OCI-LY3 (cell line): Measurements from ENCODE around the gene C10orf105.

ENCODE experiments used
- H2AFZ ChIP-seq: fragments of 200-600, 300-600 bp; shearing (Covaris generic); 2 replicates; pipeline ENCODE4 v1.6.0; 2014; ENCODE audit warnings: antibody characterized with exemption, low read depth, low read length
- H3K27ac ChIP-seq: fragments of 200-600, 300-600 bp; sonication (generic); 2 replicates; pipeline ENCODE4 v1.5.1; 2014; ENCODE audit warnings: mild to moderate bottlenecking, low read length, moderate library complexity, mixed read lengths
- H3K27me3 ChIP-seq: fragments of 200-600, 300-600 bp; sonication (generic); 2 replicates; pipeline ENCODE4 v1.6.1; 2014; ENCODE audit warnings: low read depth, low read length, mixed read lengths
- H3K36me3 ChIP-seq: fragments of 200-600, 300-600 bp; sonication (generic); replicated peaks from 2 replicates; pipeline ENCODE3; 2014; ENCODE audit warnings: low read depth, low read length, mixed read lengths
- H3K4me1 ChIP-seq: fragments of 300-600, 200-600 bp; sonication (generic); 2 replicates; pipeline ENCODE4 v1.6.1; 2014; ENCODE audit warnings: low read length, mixed read lengths
- H3K4me2 ChIP-seq: fragments of 200-600, 300-600 bp; sonication (generic); 2 replicates; pipeline ENCODE4 v1.6.1; 2014; ENCODE audit warnings: low read length, mixed read lengths
- H3K4me3 ChIP-seq: fragments of 300-600, 200-600 bp; sonication (generic); 2 replicates; pipeline ENCODE4 v1.5.1; 2014; ENCODE audit warnings: antibody characterized with exemption, mild to moderate bottlenecking, low read length, moderate library complexity
- H3K79me2 ChIP-seq: fragments of 300-600, 200-600 bp; shearing (Covaris generic); 2 replicates; pipeline ENCODE4 v1.6.1; 2014; ENCODE audit warnings: mild to moderate bottlenecking, low read length, mixed read lengths
- H3K9ac ChIP-seq: fragments of 300-600, 200-600 bp; shearing (Covaris generic); 2 replicates; pipeline ENCODE4 v1.6.0; 2014; ENCODE audit warnings: mild to moderate bottlenecking, low read length, moderate library complexity
- H3K9me3 ChIP-seq: fragments of 200-600, 300-600 bp; shearing (Covaris generic); 2 replicates; pipeline ENCODE4 v1.6.1; 2014; ENCODE audit warnings: low read length, mixed read lengths; ENCODE audit not compliant: insufficient read depth
- H4K20me1 ChIP-seq: fragments of 200-600, 300-600 bp; sonication (generic); 2 replicates; pipeline ENCODE4 v1.6.1; 2016; ENCODE audit warnings: low read length, mixed read lengths; ENCODE audit not compliant: insufficient read depth
- CTCF ChIP-seq: fragments of 200-600, 300-600 bp; sonication (generic); IDR thresholded peaks from 2 replicates; pipeline ENCODE4 v1.5.1; 2014; ENCODE audit warnings: antibody characterized with exemption, low read length, low read depth
- EZH2phosphoT487 ChIP-seq: fragments of 200-600 bp; shearing (Covaris generic); IDR thresholded peaks from 2 replicates; pipeline ENCODE4 v1.6.1; 2018; ENCODE audit warnings: antibody characterized with exemption, mixed run types, low read depth

The C10orf105 gene

GRCh38 chr10:71663311-71663710 lies 56.3 kb downstream of the C10orf105 start:
- Histone ChIP-seq H3K4me2 (no peak overlapping the region), H3K4me3 (no peak overlapping the region), H4K20me1 (no peaks in the 10 kb centered on the region), H3K79me2 (no peaks in the 10 kb centered on the region), H3K27ac (no peak overlapping the region), H3K36me3 (no peaks in the 10 kb centered on the region), H3K9ac (no peak overlapping the region), H3K4me1 (peaks cover 21% of the 10 kb centered on the region), H2AFZ (no peak overlapping the region), H3K27me3 (peaks cover 8% of the 10 kb centered on the region), H3K9me3 (no peaks in the 10 kb centered on the region)
- TF ChIP-seq CTCF: no peak
- no peak for TF ChIP-seq EZH2phosphoT487

GRCh38 chr10:71661779-71662336 lies 57.7 kb downstream of the C10orf105 start:
- no peak overlapping the region for H3K9ac ChIP-seq
- no peaks in the 10 kb centered on the region for H3K36me3 ChIP-seq
- no peaks in the 10 kb centered on the region for H4K20me1 ChIP-seq
- H3K4me1 ChIP-seq: peaks cover 7% of the 10 kb centered on the region
- H3K27ac ChIP-seq: no peak overlapping the region
- H3K9me3 ChIP-seq: no peaks in the 10 kb centered on the region
- no peaks in the 10 kb centered on the region for H3K79me2 ChIP-seq
- H3K4me2 ChIP-seq: no peak overlapping the region
- no peak for TF ChIP-seq EZH2phosphoT487
- TF ChIP-seq CTCF: no peak
- H3K27me3 ChIP-seq: peaks cover 8% of the 10 kb centered on the region
- H3K4me3 ChIP-seq: no peak overlapping the region
- H2AFZ ChIP-seq: no peak overlapping the region
